C4-2B (cell line): ENCODE data around the gene C10orf71.

ENCODE experiments used
- ZFX ChIP-seq: fragments of 450-650 bp; IDR thresholded peaks from 2 replicates; pipeline ENCODE4 v1.6.1; 2017
- TF ChIP-seq, protein P1 (sequence below): fragments of 450-650 bp; conservative IDR thresholded peaks from 2 replicates; pipeline ENCODE4 v1.5.1; 2017; ENCODE audit warnings: mild to moderate bottlenecking

DNA sequence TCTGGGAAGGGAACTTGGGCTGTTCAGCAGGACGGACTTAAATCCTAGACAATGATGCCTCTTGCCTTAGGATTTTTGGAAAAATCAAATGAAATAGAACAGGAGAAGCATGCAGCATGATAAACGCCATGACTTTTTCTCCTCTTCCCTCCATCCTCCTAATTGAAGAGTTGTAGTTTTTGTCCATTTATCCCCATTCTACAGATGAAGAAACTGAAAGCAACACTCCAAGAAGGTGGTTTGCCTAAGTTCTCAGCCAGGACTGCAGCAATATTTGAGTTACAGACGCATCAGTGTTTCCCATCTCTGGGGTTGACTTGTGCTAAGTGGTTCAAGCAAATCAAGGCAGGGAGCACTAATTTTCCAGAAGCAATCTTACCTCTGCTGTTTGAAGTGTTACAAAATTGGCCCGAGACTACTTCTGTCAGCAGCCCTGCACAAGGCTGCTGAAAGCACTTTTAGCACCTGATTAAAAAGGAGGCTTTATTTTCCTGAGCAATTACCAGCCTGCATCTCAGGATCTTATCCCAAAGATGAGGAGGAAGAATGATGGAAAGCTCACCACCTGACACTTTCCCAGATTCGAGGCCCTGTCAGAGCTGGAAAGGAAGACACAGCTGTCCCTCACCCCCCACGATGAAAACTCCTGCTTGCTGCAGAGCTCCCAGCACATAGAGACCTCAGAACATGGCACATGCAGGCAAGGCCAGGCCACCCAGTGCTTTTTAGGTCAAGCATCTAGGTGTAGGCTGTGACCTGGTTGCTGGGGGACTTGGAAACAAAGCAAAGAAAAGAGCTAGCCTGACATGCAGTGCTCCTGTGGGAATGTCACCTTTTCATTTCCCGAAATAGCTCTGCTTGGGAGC, 19.7 kb upstream of the C10orf71 start:
- TF ChIP-seq, protein P1, sequence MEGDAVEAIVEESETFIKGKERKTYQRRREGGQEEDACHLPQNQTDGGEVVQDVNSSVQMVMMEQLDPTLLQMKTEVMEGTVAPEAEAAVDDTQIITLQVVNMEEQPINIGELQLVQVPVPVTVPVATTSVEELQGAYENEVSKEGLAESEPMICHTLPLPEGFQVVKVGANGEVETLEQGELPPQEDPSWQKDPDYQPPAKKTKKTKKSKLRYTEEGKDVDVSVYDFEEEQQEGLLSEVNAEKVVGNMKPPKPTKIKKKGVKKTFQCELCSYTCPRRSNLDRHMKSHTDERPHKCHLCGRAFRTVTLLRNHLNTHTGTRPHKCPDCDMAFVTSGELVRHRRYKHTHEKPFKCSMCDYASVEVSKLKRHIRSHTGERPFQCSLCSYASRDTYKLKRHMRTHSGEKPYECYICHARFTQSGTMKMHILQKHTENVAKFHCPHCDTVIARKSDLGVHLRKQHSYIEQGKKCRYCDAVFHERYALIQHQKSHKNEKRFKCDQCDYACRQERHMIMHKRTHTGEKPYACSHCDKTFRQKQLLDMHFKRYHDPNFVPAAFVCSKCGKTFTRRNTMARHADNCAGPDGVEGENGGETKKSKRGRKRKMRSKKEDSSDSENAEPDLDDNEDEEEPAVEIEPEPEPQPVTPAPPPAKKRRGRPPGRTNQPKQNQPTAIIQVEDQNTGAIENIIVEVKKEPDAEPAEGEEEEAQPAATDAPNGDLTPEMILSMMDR, result no peak
- TF ChIP-seq ZFX, result no peak
